ENCODE measurements around the gene MYLK4.

The MYLK4 gene

DNA sequence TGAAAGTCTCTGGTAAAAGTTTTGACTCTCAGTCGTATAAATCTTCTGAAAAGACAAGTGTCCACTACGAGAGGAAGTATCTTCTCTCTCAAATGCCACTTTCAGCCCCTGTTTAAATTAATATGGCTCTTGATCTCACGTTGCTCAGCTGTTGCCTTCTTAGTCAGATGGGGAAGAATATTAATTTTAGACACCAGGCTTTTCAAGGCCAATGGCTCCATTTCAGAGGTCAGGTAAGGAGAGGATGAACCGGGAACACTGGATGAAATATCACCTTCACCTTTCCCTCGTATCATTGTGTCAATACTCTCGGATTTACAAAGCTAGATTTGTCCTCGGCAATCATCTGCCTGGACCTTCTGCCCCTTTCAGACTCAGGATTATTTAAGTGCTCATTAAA, at the start of gene MYLK4:
TSS of gene MYLK4 (minus strand) at position 91 of the 400 bp plus-strand sequence. CDS start 1,628 bp downstream, outside the sequence.
- no peak for DNase-seq (ENCODE audit: low read depth)

DNA sequence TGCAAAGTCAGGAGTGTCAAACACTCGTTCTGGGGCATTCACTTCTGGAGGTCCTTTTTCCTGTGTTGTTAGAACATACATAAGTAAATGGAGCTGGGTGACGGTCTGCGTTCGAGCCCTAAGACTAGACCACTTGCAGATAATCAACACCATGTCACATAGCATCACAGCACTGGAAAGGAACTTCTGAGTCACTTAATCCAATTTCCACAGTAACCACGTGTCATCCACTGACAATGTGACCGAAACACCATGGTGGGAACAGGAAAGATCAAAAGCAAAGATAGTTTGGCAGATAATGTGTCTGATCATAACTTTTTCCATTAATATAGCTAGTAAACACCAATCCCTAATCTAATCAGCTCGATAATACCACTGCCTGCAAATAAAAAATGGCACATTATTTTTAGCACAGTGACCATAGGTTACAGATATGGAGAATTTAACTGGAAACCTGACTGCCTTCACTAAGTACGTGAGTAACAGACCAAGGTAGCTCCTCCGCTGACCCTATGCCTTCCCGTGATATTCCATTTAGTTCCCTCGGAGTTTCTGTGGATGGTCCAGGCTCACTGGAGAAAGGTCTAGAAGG, 49.3 kb upstream of the MYLK4 start:
- no peak for DNase-seq (ENCODE audit: low read depth)

DNA sequence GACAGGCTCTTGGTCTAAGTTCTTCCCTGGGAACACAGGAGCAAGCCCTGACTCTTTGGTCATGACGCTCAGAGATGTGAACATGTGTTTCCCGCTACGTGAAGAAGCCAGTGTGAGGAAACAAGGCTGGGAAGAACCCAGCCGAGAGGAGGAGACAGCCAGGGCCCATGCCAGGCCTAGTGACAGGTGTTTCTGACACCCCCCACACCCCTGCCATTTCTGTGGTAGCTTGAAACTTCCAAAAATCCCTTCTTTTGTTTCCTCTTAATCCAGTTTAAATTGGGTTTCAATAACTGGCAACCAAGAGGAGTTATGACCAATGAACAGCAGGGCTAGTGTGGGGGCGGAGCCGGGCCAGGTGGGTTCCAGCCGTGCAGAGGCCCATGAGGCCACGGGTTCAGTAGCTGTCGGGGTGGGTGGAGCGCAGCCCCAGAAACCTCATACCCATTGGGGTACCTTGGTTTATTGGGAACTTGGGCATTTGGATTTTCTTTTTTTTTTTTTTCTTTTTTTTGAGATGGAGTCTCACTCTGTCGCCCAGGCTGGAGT, 47.9 kb upstream of the MYLK4 start:
- no peak for DNase-seq (ENCODE audit: low read depth)

DNA sequence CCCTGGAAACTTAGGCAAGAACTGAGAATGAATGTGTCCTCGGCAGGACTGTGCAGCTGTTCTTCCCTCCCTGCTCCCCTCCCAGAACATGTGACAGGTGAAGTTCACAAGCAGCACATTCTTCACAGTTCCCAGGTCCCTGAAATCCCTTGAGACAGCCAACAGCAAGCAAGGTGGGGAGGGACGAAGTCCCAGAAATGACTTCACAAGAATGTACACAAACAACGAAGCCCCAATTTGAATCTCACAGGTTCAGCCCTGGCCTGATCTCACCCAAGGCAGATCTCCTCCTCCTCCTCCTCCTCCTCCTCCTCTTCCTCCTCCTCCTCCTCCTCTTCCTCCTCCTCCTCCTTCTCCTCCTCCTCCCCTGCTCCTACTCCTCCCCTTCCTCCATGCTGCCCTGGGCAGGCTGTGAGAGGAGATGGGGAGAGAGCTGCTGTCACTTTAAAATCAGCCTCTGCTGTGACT, 46.9 kb upstream of the MYLK4 start:
- no peak for DNase-seq (ENCODE audit: low read depth)

DNA sequence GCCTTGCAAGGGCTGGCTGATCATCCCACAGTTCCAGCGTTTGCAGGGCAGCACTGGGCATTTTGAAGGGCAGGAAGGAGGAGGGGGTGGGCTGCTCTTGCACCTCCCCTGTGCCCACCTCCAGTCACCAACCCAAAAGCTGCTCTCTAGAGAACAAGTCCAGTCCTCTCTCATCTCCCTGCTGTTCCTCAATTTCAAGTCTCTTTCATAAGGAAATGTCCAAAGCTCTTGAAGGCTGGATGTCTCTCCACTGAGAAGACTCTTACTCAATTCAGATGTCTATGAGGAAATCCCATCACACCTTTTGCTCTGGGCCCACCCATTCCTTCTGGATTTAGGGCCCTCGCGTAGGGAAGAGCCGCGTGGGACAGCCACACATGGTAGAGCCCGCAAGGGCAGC, 46.1 kb upstream of the MYLK4 start:
- DNase-seq (ENCODE audit: low read depth) = no peak

DNA sequence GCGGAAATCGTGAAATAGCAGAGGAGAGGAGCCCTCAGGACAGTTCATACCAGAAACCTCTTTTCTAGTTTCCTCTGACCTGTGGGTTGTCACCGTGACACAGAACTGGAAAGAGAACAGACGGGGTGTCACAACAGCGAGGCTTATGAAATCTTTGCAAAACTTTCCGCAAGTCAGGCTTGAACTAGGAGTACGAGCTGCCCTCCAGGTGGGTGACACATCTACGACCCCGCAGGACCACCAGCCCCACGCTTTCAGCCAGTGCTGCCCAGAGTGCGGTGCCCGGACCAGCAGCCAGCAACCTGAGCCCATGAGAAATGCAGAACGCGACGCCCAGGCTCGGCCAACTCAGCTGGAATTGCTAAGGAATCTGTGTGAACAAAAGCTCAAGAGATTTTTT, 45.2 kb upstream of the MYLK4 start:
- no peak for DNase-seq (ENCODE audit: low read depth)

DNA sequence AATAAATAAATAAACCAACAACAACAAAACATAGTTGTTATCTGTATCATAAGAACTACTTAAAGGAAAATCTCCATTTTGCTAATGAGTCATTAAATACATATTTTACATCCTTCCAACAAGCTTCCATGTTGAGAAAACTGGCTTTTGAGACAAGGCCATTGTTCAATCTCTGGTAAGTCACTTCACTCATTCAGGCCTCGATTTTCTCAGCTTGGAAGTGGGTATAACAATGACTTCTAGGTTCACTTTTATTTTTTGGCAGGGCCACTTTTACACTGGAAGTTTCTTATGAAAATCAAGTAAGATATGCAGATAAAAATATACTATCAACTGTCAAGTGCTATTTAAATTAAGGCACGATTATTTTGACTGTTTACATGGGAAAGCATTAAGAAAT, 44.4 kb upstream of the MYLK4 start:
- no peak for DNase-seq (ENCODE audit: low read depth)

DNA sequence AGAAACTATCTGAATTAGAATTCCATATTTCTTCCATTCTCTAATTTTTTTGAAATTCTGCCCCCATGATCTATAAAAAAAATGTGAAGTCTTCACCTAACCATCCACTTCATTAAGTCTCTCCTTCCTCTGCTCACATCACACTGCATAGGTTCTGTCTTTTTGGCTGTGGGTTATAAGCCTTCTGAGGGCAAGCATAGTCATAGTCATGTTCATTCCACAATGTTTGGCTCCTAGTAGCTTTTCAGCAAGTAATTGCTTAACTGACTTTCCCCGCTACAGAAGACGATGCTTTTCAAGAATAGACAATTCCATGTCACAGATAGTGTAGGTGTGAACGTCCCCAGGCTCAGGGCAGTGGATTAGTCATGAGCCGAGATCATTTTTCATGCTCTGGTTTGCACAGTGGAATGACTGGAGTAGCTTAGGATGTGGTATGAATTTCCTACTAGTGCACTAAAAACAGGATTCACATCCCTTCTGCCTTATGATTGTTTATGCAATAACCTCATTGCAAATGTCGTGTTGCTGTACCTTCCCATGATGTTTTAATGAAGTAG, 43.5 kb upstream of the MYLK4 start:
- no peak for DNase-seq (ENCODE audit: low read depth)

DNA sequence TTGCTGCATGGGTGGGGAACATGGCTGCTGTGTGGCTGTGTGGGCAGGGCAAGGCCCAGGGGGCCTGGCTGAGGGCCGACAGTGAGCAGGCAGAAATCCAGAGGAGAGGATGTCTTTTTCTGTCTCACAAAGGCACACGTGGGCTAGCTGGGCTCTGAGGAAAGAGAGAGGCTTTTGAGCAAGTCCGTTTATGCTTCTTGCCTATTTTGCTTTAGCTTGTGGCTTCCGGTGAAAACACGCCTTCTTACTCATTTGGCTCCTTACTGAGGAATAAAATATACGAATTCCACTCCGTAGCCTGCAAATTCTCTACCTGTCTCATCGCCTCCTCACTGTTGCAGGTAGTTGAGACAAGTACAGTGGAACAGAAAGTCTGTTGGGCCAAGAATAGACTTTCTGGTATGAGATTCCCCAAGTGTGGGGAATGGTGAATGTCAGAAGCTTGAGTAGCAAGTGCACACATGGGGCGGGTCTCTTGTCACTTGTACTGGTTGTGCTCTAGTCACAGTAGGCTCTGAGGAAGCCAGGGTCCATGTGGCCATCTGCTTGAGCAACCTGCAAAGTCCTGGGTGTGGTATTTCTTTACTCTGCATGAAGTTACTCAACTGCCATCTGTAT, 42.9 kb upstream of the MYLK4 start:
- no peak for DNase-seq (ENCODE audit: low read depth)

DNA sequence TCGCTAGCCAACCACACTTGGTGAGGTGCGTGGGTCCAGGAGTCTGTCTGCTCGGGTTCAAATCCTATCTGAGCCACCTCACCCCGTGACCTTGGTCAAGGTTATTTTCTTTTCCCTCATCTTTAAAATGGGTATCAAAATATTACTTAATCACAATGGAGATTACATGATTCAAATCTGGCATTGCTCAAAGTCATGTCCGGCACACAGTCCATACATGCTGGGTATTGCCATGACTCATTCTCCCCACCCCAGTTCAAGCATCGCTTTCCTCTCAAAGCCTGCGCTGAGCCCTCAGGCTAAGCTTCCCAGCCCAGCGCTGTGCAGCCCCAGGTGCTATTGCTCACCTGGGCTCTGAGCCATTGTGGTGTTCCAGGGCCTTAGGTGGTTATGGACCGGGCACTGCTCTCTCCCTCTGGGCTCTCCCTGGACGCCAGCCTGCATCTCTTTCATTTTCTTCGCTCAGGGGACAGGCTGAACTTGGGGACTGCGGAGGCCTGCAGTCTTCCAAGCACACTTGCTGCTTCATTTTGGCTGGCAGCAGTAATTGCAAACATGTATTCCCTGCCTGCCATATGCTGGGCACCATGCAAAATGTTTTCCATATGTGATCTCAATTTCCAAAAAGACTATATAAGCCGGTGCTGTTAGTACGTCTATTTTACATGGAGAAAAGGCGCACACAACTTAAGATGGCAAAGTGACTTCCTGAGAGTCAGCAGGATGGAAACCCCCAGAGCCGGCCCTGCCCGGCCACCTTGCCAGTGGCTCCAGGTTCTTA, 41.8 kb upstream of the MYLK4 start:
- DNase-seq (ENCODE audit: low read depth) = no peak

DNA sequence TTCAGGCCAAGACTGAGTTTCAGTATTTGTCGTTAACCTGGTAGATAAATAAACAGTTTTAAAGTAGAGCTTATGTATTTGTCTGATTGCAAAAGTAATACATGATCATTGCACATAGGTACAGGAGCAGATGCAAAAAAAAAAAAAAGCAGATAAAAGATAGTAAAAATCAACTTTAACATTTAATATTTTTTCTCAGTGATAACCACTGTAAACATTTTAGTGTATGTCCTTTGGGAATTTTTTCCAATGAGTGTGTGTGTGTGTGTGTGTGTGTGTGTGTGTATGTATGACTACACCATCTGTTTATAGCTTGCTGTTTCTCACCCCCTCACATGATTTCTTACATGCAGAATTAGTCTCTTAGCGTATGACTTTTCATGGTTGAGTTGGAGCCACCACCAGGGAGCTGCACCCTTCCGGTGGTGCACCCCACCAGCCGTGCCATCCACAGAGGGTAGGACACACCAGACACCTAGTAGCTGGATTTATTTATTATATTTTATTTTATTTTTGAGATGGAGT, 40.8 kb upstream of the MYLK4 start:
- DNase-seq (ENCODE audit: low read depth) = no peak

DNA sequence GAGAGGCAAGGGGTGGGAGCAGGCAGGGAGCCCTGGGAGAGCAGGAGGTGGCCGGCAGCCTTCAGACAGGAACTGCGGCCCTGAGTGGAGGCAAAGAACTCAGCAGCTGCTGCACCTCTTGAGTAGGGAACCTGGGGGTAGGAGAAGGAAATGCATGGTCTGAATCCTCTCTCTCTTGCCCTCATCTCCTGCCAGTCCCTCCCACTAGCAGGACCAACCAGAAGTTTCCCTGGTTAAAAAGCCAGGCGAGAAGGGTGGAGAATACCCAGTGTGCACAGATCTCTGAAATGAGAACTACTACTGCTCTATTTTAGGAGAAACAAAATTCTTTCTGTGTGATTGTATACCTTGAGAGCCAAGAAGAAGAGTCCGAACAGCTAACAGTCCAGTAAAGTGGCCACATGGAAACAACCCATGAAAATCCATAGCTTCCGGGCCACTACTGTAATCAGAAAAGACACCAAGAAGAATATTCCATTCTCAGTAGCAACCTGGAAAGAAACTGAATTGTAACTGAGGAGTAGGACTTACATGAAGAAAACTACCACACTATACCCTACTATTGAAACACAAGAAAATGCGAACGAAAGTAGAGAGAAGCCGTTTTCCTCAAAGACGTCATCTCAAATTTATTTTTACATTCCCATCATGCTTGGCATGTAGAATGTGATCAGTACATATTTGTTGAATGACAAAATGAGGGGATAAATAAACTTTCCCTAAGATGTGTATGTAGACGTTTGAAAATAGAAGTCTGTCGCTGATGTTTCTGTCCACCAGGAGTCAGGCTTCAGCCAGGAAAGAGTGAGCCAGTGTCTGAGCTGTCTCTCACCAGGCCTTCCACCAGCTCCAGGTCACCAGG, 40.1 kb upstream of the MYLK4 start:
- DNase-seq (ENCODE audit: low read depth) = peak; percentile 84

DNA sequence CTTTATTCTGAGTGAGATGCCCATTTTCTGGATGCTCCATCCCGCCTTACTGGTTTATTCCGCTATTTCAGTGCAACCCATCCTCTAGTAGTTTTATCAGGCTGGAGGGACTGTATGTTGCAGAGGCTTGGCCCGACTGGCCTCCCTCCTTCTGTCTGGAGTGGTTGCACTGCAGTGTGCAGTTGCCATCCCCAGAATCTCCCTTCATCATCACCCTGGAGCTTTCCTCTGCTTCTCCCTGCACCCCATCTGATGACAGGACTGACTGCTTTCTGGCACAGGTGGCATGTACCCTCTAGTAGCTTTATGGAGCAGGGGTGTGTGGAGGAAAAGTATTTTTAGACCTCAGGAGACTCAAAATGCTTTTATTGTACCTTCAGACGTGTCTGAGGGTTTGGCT, 35.5 kb upstream of the MYLK4 start:
- no peak for DNase-seq (ENCODE audit: low read depth)

DNA sequence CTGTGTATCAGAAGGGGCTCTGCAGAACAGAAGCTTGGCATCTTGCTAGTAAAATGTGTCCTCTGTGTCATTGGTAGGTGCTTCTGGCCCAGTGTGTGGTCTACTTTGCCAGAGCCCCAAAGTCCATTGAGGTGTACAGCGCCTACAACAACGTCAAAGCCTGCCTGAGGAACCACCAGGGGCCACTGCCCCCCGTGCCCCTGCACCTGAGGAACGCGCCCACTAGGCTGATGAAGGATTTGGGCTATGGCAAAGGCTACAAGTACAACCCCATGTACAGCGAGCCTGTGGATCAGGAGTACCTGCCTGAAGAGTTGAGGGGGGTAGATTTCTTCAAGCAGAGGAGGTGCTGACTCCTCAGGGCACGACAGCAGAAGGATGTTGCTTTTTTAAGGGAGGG, 34.2 kb upstream of the MYLK4 start:
- DNase-seq (ENCODE audit: low read depth) = no peak

DNA sequence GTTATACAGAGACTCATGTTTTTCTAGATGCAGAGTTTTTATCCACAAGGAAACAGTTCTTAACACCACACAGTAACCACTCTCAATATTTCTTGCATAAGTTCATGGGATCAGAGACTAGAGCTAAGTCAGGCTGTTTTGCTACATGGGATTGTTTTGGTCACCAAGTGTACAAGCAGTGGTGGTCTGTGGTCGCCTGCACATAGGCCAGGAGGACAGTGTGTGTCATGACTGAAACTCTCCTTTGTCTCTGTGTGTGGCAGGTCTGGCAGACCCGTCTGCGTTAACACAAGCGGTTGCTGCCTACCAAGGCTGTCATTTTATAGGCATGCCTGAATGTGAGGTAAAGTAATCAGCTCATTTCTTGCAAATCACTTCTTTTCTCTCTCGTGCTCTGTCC, 33.3 kb upstream of the MYLK4 start:
- no peak for DNase-seq (ENCODE audit: low read depth)

DNA sequence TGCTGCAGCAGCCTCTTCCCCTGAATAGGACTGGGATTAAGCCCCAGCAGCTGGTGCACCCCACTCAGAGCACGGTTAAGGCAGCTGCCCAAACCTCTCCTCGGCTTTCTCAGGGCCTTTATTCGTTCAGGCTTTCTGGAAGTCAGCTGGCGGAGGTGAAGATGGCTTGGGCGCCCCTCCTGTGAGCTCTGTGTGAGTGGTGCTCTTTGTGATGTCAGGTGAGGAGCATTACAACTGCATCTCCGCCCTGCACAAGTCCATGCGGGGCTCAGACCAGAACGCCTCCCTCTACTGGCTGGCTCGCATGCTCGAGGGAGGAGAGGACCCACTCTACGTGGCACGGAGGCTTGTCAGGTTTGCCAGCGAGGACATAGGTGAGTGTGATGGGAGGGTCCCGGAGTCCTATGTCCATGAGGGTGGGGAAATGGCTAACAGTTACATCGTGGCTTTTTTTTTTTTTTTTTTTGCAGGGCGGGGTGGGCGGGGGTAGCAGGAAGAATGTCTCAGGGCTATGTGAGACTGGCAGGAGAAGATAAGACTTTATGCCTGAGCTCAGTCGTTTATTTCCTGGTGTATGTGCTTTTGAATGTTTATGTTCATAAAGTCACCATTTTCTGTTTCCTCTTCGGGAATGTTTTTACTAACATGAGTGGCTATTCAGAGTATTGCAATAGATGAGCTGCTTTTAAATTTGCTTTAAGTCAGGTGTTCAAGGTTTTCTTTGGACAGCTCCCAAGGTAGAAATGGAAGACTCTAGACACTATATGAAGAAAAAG, 32.7 kb upstream of the MYLK4 start:
- DNase-seq (ENCODE audit: low read depth) = no peak

DNA sequence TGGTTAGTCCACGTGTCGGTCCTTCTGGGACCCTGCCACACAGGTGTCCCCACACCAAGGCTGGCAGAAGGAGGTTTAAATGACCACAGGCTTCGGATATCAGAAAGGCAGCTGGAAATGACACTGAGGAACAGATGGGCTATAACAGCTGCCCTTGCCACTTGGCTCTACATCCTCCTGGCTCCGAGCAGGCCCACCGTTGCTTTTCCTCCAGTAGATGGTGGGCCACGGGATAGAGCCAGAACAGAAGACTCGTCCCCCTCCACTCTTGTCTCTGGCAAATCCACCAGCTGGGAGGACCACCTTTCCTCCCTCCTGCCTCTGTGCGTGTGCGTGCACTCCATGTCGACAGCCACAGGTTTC, 32.1 kb upstream of the MYLK4 start:
- DNase-seq (ENCODE audit: low read depth) = no peak

DNA sequence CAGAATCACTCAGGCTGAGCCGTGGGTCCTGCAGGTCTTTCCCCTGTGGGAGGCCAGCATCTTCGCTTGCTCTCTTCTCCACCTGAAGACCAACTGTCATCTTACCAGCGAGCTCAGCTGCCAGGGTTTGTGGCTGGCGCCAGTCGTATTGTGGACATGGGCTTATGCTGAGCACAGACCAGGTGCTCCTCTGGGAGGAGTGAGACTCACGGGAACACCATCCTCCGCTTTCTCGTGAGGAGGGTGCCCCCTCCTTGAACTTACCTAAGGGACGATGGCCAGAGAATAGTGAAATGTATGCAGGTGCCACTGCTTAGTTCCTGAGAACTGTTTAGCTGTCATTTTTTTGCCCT, 31.6 kb upstream of the MYLK4 start:
- DNase-seq (ENCODE audit: low read depth) = no peak

DNA sequence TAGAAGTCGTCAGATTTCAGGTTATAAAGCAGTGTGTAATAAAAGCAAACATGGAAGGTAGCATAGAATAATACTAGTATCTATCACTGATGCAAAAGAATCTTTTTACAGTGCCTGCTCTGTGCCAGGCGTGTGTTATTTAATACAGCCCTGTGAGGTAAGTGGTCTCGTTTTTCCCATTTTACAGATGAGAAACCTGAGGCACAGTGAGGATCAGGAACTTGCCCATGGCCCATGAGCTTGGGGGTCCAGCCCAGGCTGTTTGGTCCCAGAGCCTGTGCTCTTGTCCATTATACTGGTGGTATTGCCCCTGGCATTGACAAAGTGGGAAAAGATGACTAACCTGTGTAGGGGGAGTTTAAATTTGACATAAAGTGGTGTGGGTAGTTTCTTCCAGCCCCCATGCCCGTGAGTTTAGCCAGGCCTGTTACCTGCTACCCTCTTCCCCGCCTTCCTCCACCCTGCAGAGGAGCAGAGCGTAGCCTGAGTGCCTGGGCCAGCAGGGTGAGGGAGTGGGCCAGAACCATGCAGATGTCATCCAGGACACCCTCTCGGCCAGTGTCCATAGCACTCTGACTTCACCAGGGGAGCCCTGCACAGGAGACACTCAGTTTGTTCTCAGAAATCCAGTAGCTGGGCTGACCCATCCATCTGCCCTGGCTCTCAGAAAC, 31.1 kb upstream of the MYLK4 start:
- DNase-seq (ENCODE audit: low read depth) = no peak

DNA sequence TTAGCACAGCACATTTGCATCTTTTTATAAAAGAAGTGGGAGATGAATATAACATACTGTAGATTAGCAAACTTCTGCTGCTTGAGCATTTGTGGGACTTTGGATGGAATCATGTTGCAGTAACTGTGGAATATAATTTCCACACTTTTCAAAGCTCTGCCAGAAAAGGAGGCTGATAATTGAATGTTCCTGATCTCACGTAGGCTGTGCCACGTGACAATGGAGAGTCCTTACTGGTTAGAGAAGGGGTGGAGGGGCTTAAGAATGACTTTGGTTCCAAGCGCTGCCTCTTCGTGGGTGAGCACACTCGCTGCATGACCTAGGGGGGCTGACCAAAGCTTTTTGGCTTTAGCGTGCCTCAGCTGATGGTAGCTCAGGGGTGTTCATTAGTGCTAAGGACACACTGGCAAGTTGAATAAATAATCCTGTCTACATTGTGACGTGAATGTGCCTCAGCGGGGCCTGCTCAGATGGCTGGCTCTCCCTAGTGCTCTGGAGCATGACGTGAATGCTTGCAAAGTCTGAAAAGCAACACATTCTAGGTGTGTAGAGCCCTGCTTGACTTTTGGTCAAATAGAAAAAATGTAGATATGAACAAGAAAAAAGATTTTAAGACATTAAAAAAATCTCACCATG, 29.5 kb upstream of the MYLK4 start:
- no peak for DNase-seq (ENCODE audit: low read depth)

Measured in non-pigmented ciliary epithelial cell (primary cell).